Limb (tissue), 2 donors: ENCODE results near the gene GAL3ST2.
"Not testable (repeated sequence)": the region's sequence is repeated elsewhere in the genome, so short reads cannot be mapped to it uniquely, and the experiment has no call there.

Experiments
- DNase-seq, 2 donors: peaks; one replicate each; pipeline ENCODE4 v3.0.0-alpha.2; 2016; ENCODE audit errors: extremely low spot score in 2 of 2

Gene GAL3ST2

GRCh38 chr2:241776336-241777169 lies at the start of gene GAL3ST2:
Gene GAL3ST2, plus strand, starts transcription at chr2:241776822. Its CDS starts 134 bp downstream, at chr2:241776956.
- DNase-seq = peak in 1 of 2 donors; percentile 22

GRCh38 chr2:241728000-241728399 lies 48.6 kb upstream of the GAL3ST2 start:
- no peak for DNase-seq

- no peak for DNase-seq
Observed at GRCh38 chr2:241728627-241729026, 48.0 kb upstream of the GAL3ST2 start.

GRCh38 chr2:241729868-241730267 lies 46.8 kb upstream of the GAL3ST2 start:
- no peak for DNase-seq

- DNase-seq = no peak
Observed at GRCh38 chr2:241730671-241731293, 45.8 kb upstream of the GAL3ST2 start.

GRCh38 chr2:241732513-241733186 lies 44.0 kb upstream of the GAL3ST2 start:
- peak in 1 of 2 donors; percentile 55 for DNase-seq

GRCh38 chr2:241733391-241734207 lies 43.0 kb upstream of the GAL3ST2 start:
- no peak for DNase-seq

- DNase-seq = no peak
Observed at GRCh38 chr2:241734208-241734466, 42.5 kb upstream of the GAL3ST2 start.

GRCh38 chr2:241734467-241735208 lies 42.0 kb upstream of the GAL3ST2 start, which contains the start of gene D2HGDH:
Gene D2HGDH, plus strand, starts transcription at chr2:241734630. Its CDS starts 595 bp downstream, at chr2:241735225.
- peak; percentile 87 to 96 for DNase-seq

- no peak for DNase-seq
Observed at GRCh38 chr2:241736111-241736510, 40.5 kb upstream of the GAL3ST2 start.

- no peak for DNase-seq
Observed at GRCh38 chr2:241738040-241738686, 38.5 kb upstream of the GAL3ST2 start.

GRCh38 chr2:241739177-241739576 lies 37.4 kb upstream of the GAL3ST2 start:
- DNase-seq = no peak

GRCh38 chr2:241739651-241740050 lies 37.0 kb upstream of the GAL3ST2 start:
- no peak for DNase-seq

GRCh38 chr2:241741016-241741415 lies 35.6 kb upstream of the GAL3ST2 start:
- DNase-seq = no peak

GRCh38 chr2:241742320-241742939 lies 34.2 kb upstream of the GAL3ST2 start:
- no peak for DNase-seq

GRCh38 chr2:241743008-241743407 lies 33.6 kb upstream of the GAL3ST2 start:
- DNase-seq = not testable (repeated sequence)

GRCh38 chr2:241743620-241744019 lies 33.0 kb upstream of the GAL3ST2 start:
- no peak for DNase-seq

GRCh38 chr2:241744028-241744754 lies 32.4 kb upstream of the GAL3ST2 start:
- no peak for DNase-seq

GRCh38 chr2:241745276-241745675 lies 31.3 kb upstream of the GAL3ST2 start:
- DNase-seq = no peak
